HCT116 (cell line): ENCODE data around the gene TGFBRAP1.

ENCODE experiments used
- CEBPB ChIP-seq: IDR thresholded peaks from 2 replicates; pipeline ENCODE4 v1.6.1; 2012; ENCODE audit warnings: low read depth
- EZH2phosphoT487 ChIP-seq: fragments of 200-600 bp; IDR thresholded peaks from 2 replicates; pipeline ENCODE4 v1.6.1; 2018; ENCODE audit warnings: antibody characterized with exemption, borderline replicate concordance
- FOSL1 ChIP-seq: IDR thresholded peaks from 2 replicates; pipeline ENCODE4 v1.6.1; 2012; ENCODE audit warnings: low read depth
- JUND ChIP-seq: IDR thresholded peaks from 2 replicates; pipeline ENCODE4 v1.6.1; 2012
- POLR2A ChIP-seq: IDR thresholded peaks from 2 replicates; pipeline ENCODE4 v1.7.0; 2011; ENCODE audit warnings: borderline replicate concordance; ENCODE audit not compliant: insufficient read depth, insufficient read length; ENCODE audit errors: extremely low read depth
- POLR2AphosphoS5 ChIP-seq: IDR thresholded peaks from 2 replicates; pipeline ENCODE4 v1.6.1; 2011; ENCODE audit warnings: mild to moderate bottlenecking, low read depth, low read length, moderate library complexity
- RAD21 ChIP-seq: IDR thresholded peaks from 2 replicates; pipeline ENCODE4 v1.6.1; 2012; ENCODE audit warnings: low read depth, mild to moderate bottlenecking
- SP1 ChIP-seq: IDR thresholded peaks from 2 replicates; pipeline ENCODE4 v1.6.1; 2012; ENCODE audit warnings: low read depth
- TCF7L2 ChIP-seq: IDR thresholded peaks from 2 replicates; pipeline ENCODE4 v1.7.0; 2011; ENCODE audit warnings: borderline replicate concordance, inconsistent platforms; ENCODE audit not compliant: insufficient read depth, insufficient read length; ENCODE audit errors: extremely low read depth
- YY1 ChIP-seq: IDR thresholded peaks from 2 replicates; pipeline ENCODE4 v1.6.1; 2011; ENCODE audit warnings: low read length, low read depth, moderate library complexity, mild to moderate bottlenecking; ENCODE audit not compliant: insufficient replicate concordance; ENCODE audit errors: extremely low read depth
- TF ChIP-seq, protein P1 (sequence below), 3 experiments: fragments of 200-600 bp in 1 of 3; sonication (generic) in 1 of 3; IDR thresholded peaks in 2 of 3; conservative IDR thresholded peaks in 1 of 3; 2 replicates each; pipeline ENCODE4 v1.5.1; 2012 to 2017; ENCODE audit warnings: low read depth in 2 of 3, low read length in 2 of 3, antibody characterized with exemption in 1 of 3, borderline replicate concordance in 1 of 3, control low read depth in 1 of 3, mild to moderate bottlenecking in 1 of 3, mixed read lengths in 1 of 3, mixed run types in 1 of 3, moderate library complexity in 1 of 3; ENCODE audit not compliant: insufficient read depth in 1 of 3
- TF ChIP-seq, protein P2 (sequence below): IDR thresholded peaks from 2 replicates; pipeline ENCODE4 v1.6.1; 2012

DNA sequence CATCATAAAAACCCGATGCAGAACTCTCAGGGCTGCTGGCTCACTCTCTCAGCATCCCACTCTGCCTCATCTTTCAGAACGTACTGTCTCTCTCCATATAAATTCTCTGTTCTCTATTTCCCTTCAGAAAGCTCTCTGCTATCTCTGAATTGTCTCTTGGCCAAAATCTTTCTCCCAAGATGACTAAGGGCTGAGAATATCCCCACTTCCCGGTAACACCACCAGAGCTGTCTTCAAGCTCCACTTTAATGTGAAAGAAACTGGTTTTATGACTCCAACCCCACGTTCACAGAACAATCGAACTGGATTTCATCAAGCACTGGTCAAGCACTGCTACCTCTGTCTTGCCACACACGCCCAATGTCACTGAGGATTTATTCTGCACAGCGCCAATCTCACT lies 22.4 kb downstream of the TGFBRAP1 start:
- TF ChIP-seq, protein P1, sequence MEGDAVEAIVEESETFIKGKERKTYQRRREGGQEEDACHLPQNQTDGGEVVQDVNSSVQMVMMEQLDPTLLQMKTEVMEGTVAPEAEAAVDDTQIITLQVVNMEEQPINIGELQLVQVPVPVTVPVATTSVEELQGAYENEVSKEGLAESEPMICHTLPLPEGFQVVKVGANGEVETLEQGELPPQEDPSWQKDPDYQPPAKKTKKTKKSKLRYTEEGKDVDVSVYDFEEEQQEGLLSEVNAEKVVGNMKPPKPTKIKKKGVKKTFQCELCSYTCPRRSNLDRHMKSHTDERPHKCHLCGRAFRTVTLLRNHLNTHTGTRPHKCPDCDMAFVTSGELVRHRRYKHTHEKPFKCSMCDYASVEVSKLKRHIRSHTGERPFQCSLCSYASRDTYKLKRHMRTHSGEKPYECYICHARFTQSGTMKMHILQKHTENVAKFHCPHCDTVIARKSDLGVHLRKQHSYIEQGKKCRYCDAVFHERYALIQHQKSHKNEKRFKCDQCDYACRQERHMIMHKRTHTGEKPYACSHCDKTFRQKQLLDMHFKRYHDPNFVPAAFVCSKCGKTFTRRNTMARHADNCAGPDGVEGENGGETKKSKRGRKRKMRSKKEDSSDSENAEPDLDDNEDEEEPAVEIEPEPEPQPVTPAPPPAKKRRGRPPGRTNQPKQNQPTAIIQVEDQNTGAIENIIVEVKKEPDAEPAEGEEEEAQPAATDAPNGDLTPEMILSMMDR (IDR thresholded peaks at IDR 0.05 in 2 of 3, conservative IDR thresholded peaks at IDR 0.05 in 1 of 3; ENCODE audit: borderline replicate concordance in 1 of 3, insufficient read depth in 1 of 3, low read depth in 2 of 3, low read length in 2 of 3) = no peak
- TF ChIP-seq YY1 = no peak
- no peak for TF ChIP-seq TCF7L2
- TF ChIP-seq EZH2phosphoT487 = no peak
- TF ChIP-seq POLR2A = no peak
- no peak for TF ChIP-seq CEBPB
- TF ChIP-seq RAD21 = no peak
- TF ChIP-seq POLR2AphosphoS5 = no peak
- no peak for TF ChIP-seq JUND
- no peak for TF ChIP-seq SP1
- no peak for TF ChIP-seq FOSL1
- TF ChIP-seq, protein P2, sequence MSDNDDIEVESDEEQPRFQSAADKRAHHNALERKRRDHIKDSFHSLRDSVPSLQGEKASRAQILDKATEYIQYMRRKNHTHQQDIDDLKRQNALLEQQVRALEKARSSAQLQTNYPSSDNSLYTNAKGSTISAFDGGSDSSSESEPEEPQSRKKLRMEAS = no peak
